GM12878 (cell line): ENCODE data around the gene TRIM9. TPM values are rescaled to one million over a fixed set of nuclear protein-coding genes. Genes with fewer than 3 reads are reported as not detected.

Experiments
- ATAC-seq: fragments of 200-7000 bp; cut with Tn5 transposase; 3 replicates; pipeline ENCODE4 v1.9.1; 2020; ENCODE audit warnings: mild to moderate bottlenecking, moderate library complexity
- BruUV-seq: library from RNA; stranded (reverse); fragments of 400-500 nt; replicated peaks from 2 replicates; lab custom pipeline; 2021; lab: Mats Ljungman, UMichigan
- CTCF ChIA-PET: fragments of 300-600 bp; sonication (Branson Sonifier 250); formaldehyde crosslinking; extraction: SDS; loops from one replicate; lab custom pipeline; 2021; ENCODE audit warnings: inconsistent platforms; lab: Yijun Ruan, JAX
- POLR2A ChIA-PET: fragments of 350-600 bp; formaldehyde crosslinking; extraction: SDS; loops from one replicate; lab custom pipeline; 2021; ENCODE audit warnings: inconsistent platforms; lab: Charles Lee
- RAD21 ChIA-PET: fragments of 300-600 bp; sonication (Branson Sonifier 250); formaldehyde crosslinking; loops from one replicate; lab custom pipeline; 2023; ENCODE audit warnings: antibody characterized with exemption; ENCODE audit not compliant: unreplicated experiment; lab: Charles Lee
- SMC1A ChIA-PET: fragments of 300-600 bp; sonication (Branson Sonifier 250); formaldehyde crosslinking; loops from one replicate; lab custom pipeline; 2023; ENCODE audit not compliant: unreplicated experiment, uncharacterized antibody; lab: Charles Lee
- DNase-seq: peaks from one replicate; pipeline ENCODE4 v3.0.0-alpha.2; 2011; ENCODE audit warnings: low read depth, low spot score
- FAIRE-seq: peaks from 3 replicates; lab custom pipeline; 2011; peaks lifted over from hg19 to GRCh38; lab: Jason Lieb, UNC
- H2AFZ ChIP-seq: 2 replicates; pipeline ENCODE4 v1.6.0; 2011; ENCODE audit warnings: low read depth, low read length, control low read depth; ENCODE audit not compliant: control insufficient read depth
- H3K27ac ChIP-seq: 2 replicates; pipeline ENCODE4 v1.5.1; 2011; ENCODE audit warnings: control low read depth; ENCODE audit not compliant: control insufficient read depth, insufficient read depth
- H3K27me3 ChIP-seq, 2 experiments: replicated peaks in 1 of 2; 2 replicates each; pipeline versions ENCODE4 v1.6.0 to v1.6.1; 2011; ENCODE audit warnings: low read length in 1 of 2; ENCODE audit not compliant: control insufficient read depth in 2 of 2, insufficient read depth in 2 of 2
- H3K36me3 ChIP-seq, 2 experiments: 2 replicates each; pipeline ENCODE4 v1.5.1; 2011; ENCODE audit warnings: low read length in 1 of 2; ENCODE audit not compliant: control insufficient read depth in 2 of 2, insufficient read depth in 2 of 2
- H3K4me1 ChIP-seq: 2 replicates; pipeline ENCODE4 v1.6.1; 2011; ENCODE audit warnings: mild to moderate bottlenecking, low read length, moderate library complexity, mixed read lengths; ENCODE audit not compliant: control insufficient read depth, insufficient read depth
- H3K4me2 ChIP-seq: 2 replicates; pipeline ENCODE4 v1.6.0; 2011; ENCODE audit warnings: control low read depth; ENCODE audit not compliant: control insufficient read depth, insufficient read depth
- H3K4me3 ChIP-seq: fragments of 200-600 bp; sonication (generic); 2 replicates; pipeline ENCODE4 v1.5.1; 2016
- H3K79me2 ChIP-seq: 2 replicates; pipeline ENCODE4 v1.6.0; 2011; ENCODE audit warnings: low read length; ENCODE audit not compliant: control insufficient read depth, insufficient read depth
- H3K9ac ChIP-seq: 2 replicates; pipeline ENCODE4 v1.8.0; 2011; ENCODE audit warnings: low read length, control low read depth, mixed read lengths; ENCODE audit not compliant: control insufficient read depth, insufficient read depth
- H3K9me3 ChIP-seq: replicated peaks from 3 replicates; pipeline ENCODE4 v1.5.1; 2011; ENCODE audit warnings: mild to moderate bottlenecking, low read length; ENCODE audit not compliant: control insufficient read depth, insufficient read depth
- H4K20me1 ChIP-seq: 2 replicates; pipeline ENCODE4 v1.6.0; 2011; ENCODE audit not compliant: control insufficient read depth, insufficient read depth
- BHLHE40 ChIP-seq, 2 experiments: fragments of 450-650 bp in 1 of 2; IDR thresholded peaks; 2 replicates each; pipeline ENCODE4 v1.6.1; 2011 to 2017; ENCODE audit warnings: low read depth in 2 of 2, borderline replicate concordance in 1 of 2, improper control_type of control experiment in 1 of 2, low read length in 1 of 2, mild to moderate bottlenecking in 1 of 2
- CREM ChIP-seq: IDR thresholded peaks from 2 replicates; pipeline ENCODE4 v1.6.1; 2014; ENCODE audit warnings: antibody characterized with exemption, low read depth
- CUX1 ChIP-seq: IDR thresholded peaks from 2 replicates; pipeline ENCODE4 v1.6.1; 2012; ENCODE audit warnings: improper control_type of control experiment, low read depth, low read length; ENCODE audit not compliant: insufficient replicate concordance
- EGR1 ChIP-seq, 2 experiments: IDR thresholded peaks; 1 replicate in 1 of 2; 2 replicates in 1 of 2; pipeline ENCODE4 v1.6.1; 2011 to 2012; ENCODE audit warnings: low read depth in 2 of 2, low read length in 2 of 2, borderline replicate concordance in 1 of 2, mild to moderate bottlenecking in 1 of 2, moderate library complexity in 1 of 2
- EZH2 ChIP-seq: IDR thresholded peaks from 2 replicates; pipeline ENCODE4 v1.6.1; 2012; ENCODE audit warnings: low read depth, mild to moderate bottlenecking, control low read depth, inconsistent platforms, low read length, borderline replicate concordance; ENCODE audit not compliant: control insufficient read depth
- IKZF1 ChIP-seq: fragments of 450-650 bp; conservative IDR thresholded peaks from 2 replicates; pipeline ENCODE4 v1.6.1; 2017; ENCODE audit warnings: antibody characterized with exemption, mild to moderate bottlenecking
- IKZF2 ChIP-seq, 2 experiments: fragments of 450-650 bp; IDR thresholded peaks; 2 replicates each; pipeline ENCODE4 v1.6.1; 2017; ENCODE audit warnings: mild to moderate bottlenecking in 2 of 2, moderate library complexity in 2 of 2
- KAT2A ChIP-seq: conservative IDR thresholded peaks from 2 replicates; pipeline ENCODE4 v1.6.1; 2011; ENCODE audit warnings: low read depth, low read length; ENCODE audit not compliant: control insufficient read depth
- SIN3A ChIP-seq: IDR thresholded peaks from 2 replicates; pipeline ENCODE4 v1.6.1; 2012; ENCODE audit warnings: low read depth, low read length, improper control_type of control experiment
- SMC3 ChIP-seq: IDR thresholded peaks from 2 replicates; pipeline ENCODE4 v1.6.1; 2011; ENCODE audit warnings: low read length, improper control_type of control experiment, borderline replicate concordance
- STAT1 ChIP-seq: fragments of 450-650 bp; conservative IDR thresholded peaks from 2 replicates; pipeline ENCODE4 v1.6.1; 2014; ENCODE audit warnings: antibody characterized with exemption, mild to moderate bottlenecking
- WGBS: methylation state at CpG from one replicate; pipeline ENCODE4 v1.1.6; 2016; ENCODE audit warnings: low lambda C conversion rate; ENCODE audit not compliant: insufficient replicate concordance, insufficient coverage; ENCODE audit errors: missing lambda C conversion rate; 5-methylcytosine and 5-hydroxymethylcytosine counted together
- in situ Hi-C: fragments of 300-500 bp; cut with MboI; formaldehyde crosslinking; loops from 9 replicates; pipeline ENCODE4 v1.14.3; 2018; ENCODE audit warnings: mixed read lengths
- intact Hi-C: fragments of 100-400 bp; cut with micrococcal nuclease; formaldehyde crosslinking; loops from one replicate; pipeline ENCODE4 v1.14.2; 2022; ENCODE audit not compliant: unreplicated experiment
- polyA plus RNA-seq, 11 experiments: library from polyadenylated mRNA; depleted of rRNA in 4 of 11; unstranded in 6 of 11; stranded (reverse) in 5 of 11; fragments of >200 nt; fragmentation: Nextera tagmentation in 4 of 11; fragmentation: Illumina TruSeq in 1 of 11; extraction: Ambion mirVana in 4 of 11; extraction: Trizol in 1 of 11; gene quantifications; 1 replicate in 1 of 11; 2 replicates in 10 of 11; pipeline versions ENCODE4 v1.2.1 to v1.2.3, GENCODE V29; 2011 to 2016; ENCODE audit warnings: inconsistent platforms in 2 of 11, missing spikeins in 2 of 11, low read depth in 1 of 11
- total RNA-seq, 4 experiments: library from RNA; depleted of rRNA in 3 of 4; stranded (reverse); fragments of >200 nt in 3 of 4; fragmentation: Illumina TruSeq in 1 of 4; extraction: Trizol in 1 of 4; gene quantifications; 2 replicates each; pipeline versions ENCODE4 v1.2.1 to v1.2.3, GENCODE V29; 2013 to 2021

The TRIM9 gene
- total and polyA plus RNA-seq, 10 of the 15 experiments (the other 5 are each of a cell fraction or from before 2014, with no cell fraction given): 0.04 to 0.18 (median 0.11) TPM; not detected in 2

- H3K4me3 ChIP-seq: no peak overlapping the region
- 43% methylated on average over 4 of the region's 4 CpGs for WGBS
- no peaks in the 10 kb centered on the region for H3K36me3 ChIP-seq
- H3K27ac ChIP-seq: no peak overlapping the region
- no peak overlapping the region for H3K4me2 ChIP-seq
- H3K27me3 ChIP-seq: no peaks in the 10 kb centered on the region
- CTCF ChIA-PET: interaction anchor here (0.6 kb wide), 1 partner anchor 147 kb away, joined by 3 read pairs; no protein-coding TSS in a partner anchor
- DNase-seq (no peak), ATAC-seq (peak; percentile 25; the same call in 2 of the 3 replicates), FAIRE-seq (no peak)
- intact Hi-C loops (no loop called here), in situ Hi-C loops (no loop called here)
- H2AFZ ChIP-seq: no peak overlapping the region
- H3K79me2 ChIP-seq: no peaks in the 10 kb centered on the region
- RAD21 ChIA-PET: no interaction called here
- SMC1A ChIA-PET: no interaction called here
- POLR2A ChIA-PET: no interaction called here
- H3K9me3 ChIP-seq: no peaks in the 10 kb centered on the region
- no TSS peak for BruUV-seq
- H3K4me1 ChIP-seq: no peaks in the 10 kb centered on the region
- H3K9ac ChIP-seq: no peak overlapping the region
- TF ChIP-seq SIN3A (no peak), IKZF1 (no peak), CREM (no peak), EGR1 (IDR thresholded peaks at IDR 0.05; ENCODE audit: borderline replicate concordance in 1 of 2, low read depth in 2 of 2, low read length in 2 of 2) (no peak)
- no peaks in the 10 kb centered on the region for H4K20me1 ChIP-seq
Measured at GRCh38 chr14:51006781-51007211, 88.1 kb downstream of the TRIM9 start.

GRCh38 chr14:51006324-51006723 is 88.6 kb downstream of the TRIM9 start:
- Histone ChIP-seq H3K79me2 (no peaks in the 10 kb centered on the region), H3K27me3 (no peaks in the 10 kb centered on the region)
- SMC1A ChIA-PET: no interaction called here
- TF ChIP-seq IKZF2 (IDR thresholded peaks at IDR 0.05) (no peak), KAT2A (no peak), BHLHE40 (IDR thresholded peaks at IDR 0.05; ENCODE audit: borderline replicate concordance in 1 of 2, low read depth in 2 of 2, low read length in 1 of 2) (no peak), CUX1 (no peak), SMC3 (no peak), STAT1 (no peak), EZH2 (no peak)

More at GRCh38 chr14:51006324-51006723, 88.6 kb downstream of the TRIM9 start:
- intact Hi-C loops (no loop called here), in situ Hi-C loops (no loop called here)
- POLR2A ChIA-PET: no interaction called here
- WGBS: 44% methylated on average over 2 of the region's 2 CpGs
- no peak overlapping the region for H3K27ac ChIP-seq
- H3K4me2 ChIP-seq: no peak overlapping the region
- no peaks in the 10 kb centered on the region for H3K36me3 ChIP-seq
- RAD21 ChIA-PET: no interaction called here
- CTCF ChIA-PET: no interaction called here
- H2AFZ ChIP-seq: no peak overlapping the region
- BruUV-seq: no TSS peak
- FAIRE-seq: no peak
- no peaks in the 10 kb centered on the region for H4K20me1 ChIP-seq
- no peak for DNase-seq
- H3K9ac ChIP-seq: no peak overlapping the region
- no peaks in the 10 kb centered on the region for H3K4me1 ChIP-seq
- no peak for ATAC-seq
- no peak overlapping the region for H3K4me3 ChIP-seq
- H3K9me3 ChIP-seq: no peaks in the 10 kb centered on the region
